ENCODE data around the gene AOC1.

AOC1 gene

GRCh38 chr7:150835019-150835418, 17.3 kb upstream of the AOC1 start:
- no peak for DNase-seq

- DNase-seq, result no peak
Observed at GRCh38 chr7:150835702-150836280, 16.5 kb upstream of the AOC1 start.

GRCh38 chr7:150838965-150839650, 13.2 kb upstream of the AOC1 start:
- DNase-seq, result no peak

- no peak for DNase-seq
Observed at GRCh38 chr7:150842018-150842417, 10.3 kb upstream of the AOC1 start.

- DNase-seq, result no peak
Observed at GRCh38 chr7:150842716-150843115, 9.6 kb upstream of the AOC1 start.

- no peak for DNase-seq
Observed at GRCh38 chr7:150845421-150845861, 6.9 kb upstream of the AOC1 start.

GRCh38 chr7:150846291-150847115, 5.8 kb upstream of the AOC1 start:
- no peak for DNase-seq

GRCh38 chr7:150847536-150847935, 4.8 kb upstream of the AOC1 start:
- DNase-seq, result no peak

- no peak for DNase-seq
Observed at GRCh38 chr7:150848111-150848510, 4.2 kb upstream of the AOC1 start.

GRCh38 chr7:150848561-150849115, 3.7 kb upstream of the AOC1 start:
- no peak for DNase-seq

- DNase-seq, result no peak
Observed at GRCh38 chr7:150849204-150849775, 3.0 kb upstream of the AOC1 start.

GRCh38 chr7:150850273-150850672, 2.0 kb upstream of the AOC1 start:
- DNase-seq, result no peak

GRCh38 chr7:150851492-150852370, 586 bp upstream of the AOC1 start:
- no peak for DNase-seq

GRCh38 chr7:150854066-150855000, 2.0 kb downstream of the AOC1 start:
- DNase-seq, result no peak

GRCh38 chr7:150855046-150855445, 2.7 kb downstream of the AOC1 start:
- no peak for DNase-seq

- no peak for DNase-seq
Observed at GRCh38 chr7:150855476-150856302, 3.4 kb downstream of the AOC1 start.

GRCh38 chr7:150856303-150857275, 4.3 kb downstream of the AOC1 start:
- no peak for DNase-seq

- no peak for DNase-seq
Observed at GRCh38 chr7:150857276-150858055, 5.1 kb downstream of the AOC1 start.

All from NK-92 treated with Interleukin-12 subunit alpha and Interleukin-12 subunit beta, amount 100 ng/mL, for 24 hours (cell line).